ENCODE measurements around the gene CDKN1A.

DNA sequence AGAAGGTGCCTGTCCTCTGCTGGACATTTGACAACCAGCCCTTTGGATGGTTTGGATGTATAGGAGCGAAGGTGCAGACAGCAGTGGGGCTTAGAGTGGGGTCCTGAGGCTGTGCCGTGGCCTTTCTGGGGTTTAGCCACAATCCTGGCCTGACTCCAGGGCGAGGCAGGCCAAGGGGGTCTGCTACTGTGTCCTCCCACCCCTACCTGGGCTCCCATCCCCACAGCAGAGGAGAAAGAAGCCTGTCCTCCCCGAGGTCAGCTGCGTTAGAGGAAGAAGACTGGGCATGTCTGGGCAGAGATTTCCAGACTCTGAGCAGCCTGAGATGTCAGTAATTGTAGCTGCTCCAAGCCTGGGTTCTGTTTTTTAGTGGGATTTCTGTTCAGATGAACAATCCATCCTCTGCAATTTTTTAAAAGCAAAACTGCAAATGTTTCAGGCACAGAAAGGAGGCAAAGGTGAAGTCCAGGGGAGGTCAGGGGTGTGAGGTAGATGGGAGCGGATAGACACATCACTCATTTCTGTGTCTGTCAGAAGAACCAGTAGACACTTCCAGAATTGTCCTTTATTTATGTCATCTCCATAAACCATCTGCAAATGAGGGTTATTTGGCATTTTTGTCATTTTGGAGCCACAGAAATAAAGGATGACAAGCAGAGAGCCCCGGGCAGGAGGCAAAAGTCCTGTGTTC lies 1.3 kb upstream of the CDKN1A start:
- TF ChIP-seq EP300 (IDR thresholded peaks at IDR 0.05): no peak
- TF ChIP-seq, protein P1, sequence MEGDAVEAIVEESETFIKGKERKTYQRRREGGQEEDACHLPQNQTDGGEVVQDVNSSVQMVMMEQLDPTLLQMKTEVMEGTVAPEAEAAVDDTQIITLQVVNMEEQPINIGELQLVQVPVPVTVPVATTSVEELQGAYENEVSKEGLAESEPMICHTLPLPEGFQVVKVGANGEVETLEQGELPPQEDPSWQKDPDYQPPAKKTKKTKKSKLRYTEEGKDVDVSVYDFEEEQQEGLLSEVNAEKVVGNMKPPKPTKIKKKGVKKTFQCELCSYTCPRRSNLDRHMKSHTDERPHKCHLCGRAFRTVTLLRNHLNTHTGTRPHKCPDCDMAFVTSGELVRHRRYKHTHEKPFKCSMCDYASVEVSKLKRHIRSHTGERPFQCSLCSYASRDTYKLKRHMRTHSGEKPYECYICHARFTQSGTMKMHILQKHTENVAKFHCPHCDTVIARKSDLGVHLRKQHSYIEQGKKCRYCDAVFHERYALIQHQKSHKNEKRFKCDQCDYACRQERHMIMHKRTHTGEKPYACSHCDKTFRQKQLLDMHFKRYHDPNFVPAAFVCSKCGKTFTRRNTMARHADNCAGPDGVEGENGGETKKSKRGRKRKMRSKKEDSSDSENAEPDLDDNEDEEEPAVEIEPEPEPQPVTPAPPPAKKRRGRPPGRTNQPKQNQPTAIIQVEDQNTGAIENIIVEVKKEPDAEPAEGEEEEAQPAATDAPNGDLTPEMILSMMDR (IDR thresholded peaks at IDR 0.05): no peak

Data from ovary (tissue), 3 donors.